Measurements from ENCODE around the gene SSRP1. TPM values are rescaled to one million over a fixed set of nuclear protein-coding genes. Genes with fewer than 3 reads are reported as not detected.
"Not testable (repeated sequence)": the region's sequence is repeated elsewhere in the genome, so short reads cannot be mapped to it uniquely, and the experiment has no call there.

Gene SSRP1
- total and polyA plus RNA-seq, 9 donors, result 64.3 to 135 (median 107) TPM

DNA sequence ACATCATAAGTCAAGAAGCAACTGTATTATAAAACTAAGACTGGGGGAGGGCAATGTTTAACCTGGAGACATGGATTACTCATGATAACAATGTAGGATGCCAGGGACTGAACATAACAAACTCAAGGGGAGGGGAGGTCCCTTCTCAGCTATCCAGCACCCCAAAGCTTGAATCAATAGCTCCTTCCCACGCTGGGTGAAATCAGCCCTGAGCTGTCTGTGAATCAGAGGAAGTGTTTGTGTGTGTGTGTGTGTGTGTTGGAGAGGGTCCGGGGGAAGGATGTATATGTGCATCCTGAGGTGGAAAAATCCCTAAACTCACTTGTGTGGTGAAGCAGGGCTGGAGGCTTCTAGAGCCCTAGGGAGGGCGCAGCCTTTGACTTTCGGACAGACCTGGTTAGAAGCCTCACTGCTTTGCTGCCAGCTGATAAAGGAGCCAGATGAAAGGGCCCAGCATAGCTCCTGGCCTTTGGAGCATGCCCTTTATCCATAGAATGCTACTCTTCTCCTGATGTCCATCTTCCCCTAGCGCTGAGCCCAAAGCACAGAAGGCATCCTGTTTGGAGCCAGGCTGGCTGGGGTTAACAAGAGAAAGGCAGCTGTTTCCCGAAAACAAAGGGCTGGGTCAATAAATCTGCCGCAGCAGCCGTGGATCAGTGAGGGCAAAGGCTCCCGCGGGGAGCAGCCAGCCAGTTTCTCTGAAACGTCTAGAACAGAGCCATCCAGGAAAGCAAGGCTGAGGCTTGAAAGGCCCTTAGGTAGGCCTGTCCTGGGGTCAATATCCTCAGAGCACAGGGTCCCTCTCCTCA is 46.7 kb downstream of the SSRP1 start:
- DNase-seq, result no peak
- Histone ChIP-seq H3K27me3 (ENCODE audit: control insufficient read depth, insufficient read depth, low read length) (no peaks in the 10 kb centered on the region), H3K4me1 (ENCODE audit: control insufficient read depth, insufficient read depth, low read length) (peaks cover 22% of the 10 kb centered on the region), H3K9me3 (replicated peaks; ENCODE audit: control insufficient read depth, low read depth, low read length) (no peaks in the 10 kb centered on the region), H3K36me3 (ENCODE audit: control insufficient read depth, insufficient read depth, low read length) (no peaks in the 10 kb centered on the region), H3K4me3 (ENCODE audit: low read length) (no peak overlapping the region), H3K27ac (ENCODE audit: low read length) (peak overlapping the region; percentile 18)
- 12% methylated on average over 9 of the region's 11 CpGs for WGBS (ENCODE audit: insufficient coverage)

DNA sequence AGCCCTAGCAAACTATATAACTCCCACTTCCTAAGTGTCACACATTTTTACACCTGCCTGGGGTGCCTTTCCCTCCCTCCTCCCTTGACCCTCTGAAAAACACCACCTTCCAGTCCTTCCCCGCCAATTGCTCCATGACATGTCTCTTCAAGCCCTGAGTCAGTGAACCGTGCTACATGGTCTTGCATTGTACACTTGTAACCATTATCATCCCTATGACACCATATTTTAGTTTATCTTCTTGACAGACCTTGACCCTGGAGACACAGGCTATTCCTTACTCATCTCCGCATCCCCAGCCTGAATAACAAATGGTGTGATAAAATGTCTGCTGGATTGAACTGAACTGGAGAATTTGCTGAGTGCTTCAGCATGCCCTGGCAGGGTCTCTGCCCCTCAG is 47.8 kb downstream of the SSRP1 start:
- Histone ChIP-seq H3K4me3 (ENCODE audit: low read length) (no peak overlapping the region), H3K36me3 (ENCODE audit: control insufficient read depth, insufficient read depth, low read length) (no peaks in the 10 kb centered on the region), H3K4me1 (ENCODE audit: control insufficient read depth, insufficient read depth, low read length) (peaks cover 11% of the 10 kb centered on the region), H3K9me3 (replicated peaks; ENCODE audit: control insufficient read depth, low read depth, low read length) (no peaks in the 10 kb centered on the region), H3K27ac (ENCODE audit: low read length) (no peak overlapping the region), H3K27me3 (ENCODE audit: control insufficient read depth, insufficient read depth, low read length) (no peaks in the 10 kb centered on the region)
- DNase-seq, result no peak
- 89% methylated on average over 2 of the region's 3 CpGs for WGBS (ENCODE audit: insufficient coverage)

DNA sequence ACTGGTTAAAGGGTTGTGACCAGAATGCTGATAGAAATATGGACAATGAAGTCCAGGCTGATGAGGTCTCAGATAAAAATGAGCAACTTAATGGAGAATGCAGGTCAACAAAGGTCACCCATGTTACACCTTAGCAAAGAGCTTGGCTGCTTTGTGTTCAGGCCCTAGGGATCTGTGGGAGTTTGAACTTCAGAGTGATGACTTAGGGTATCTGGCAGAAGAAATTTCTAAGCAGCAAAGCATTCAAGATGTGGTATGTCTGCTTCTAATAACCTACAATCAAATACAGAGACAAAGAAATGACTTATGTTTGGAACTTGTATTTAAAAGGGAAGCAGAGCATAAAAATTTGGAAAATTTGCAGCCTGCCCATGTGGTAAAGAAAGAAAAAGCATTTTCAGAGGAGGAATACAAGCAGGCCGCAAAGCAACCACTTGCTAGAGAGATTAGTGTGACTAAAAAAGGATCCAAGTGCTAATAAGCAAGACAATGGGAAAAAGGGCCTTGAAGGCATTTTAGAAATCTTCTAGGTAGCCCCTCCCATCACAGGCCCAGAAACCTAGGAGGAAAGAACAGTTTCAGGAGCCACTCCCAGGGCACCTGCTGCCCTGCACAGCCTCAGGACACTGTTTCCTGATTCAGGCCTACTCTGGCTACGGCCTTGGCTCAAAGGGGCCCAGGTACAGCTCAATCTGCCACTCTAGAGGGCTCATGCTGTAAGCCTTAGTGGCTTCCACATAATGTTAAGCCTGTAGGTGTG is 52.3 kb downstream of the SSRP1 start:
- no peaks in the 10 kb centered on the region for H3K27me3 ChIP-seq (ENCODE audit: control insufficient read depth, insufficient read depth, low read length)
- DNase-seq, result no peak
- H3K4me3 ChIP-seq (ENCODE audit: low read length), result no peak overlapping the region
- no peaks in the 10 kb centered on the region for H3K36me3 ChIP-seq (ENCODE audit: control insufficient read depth, insufficient read depth, low read length)
- H3K4me1 ChIP-seq (ENCODE audit: control insufficient read depth, insufficient read depth, low read length), result no peaks in the 10 kb centered on the region
- no peak overlapping the region for H3K27ac ChIP-seq (ENCODE audit: low read length)
- WGBS (ENCODE audit: insufficient coverage), result 67% methylated on average over 2 of the region's 2 CpGs
- no peaks in the 10 kb centered on the region for H3K9me3 ChIP-seq (replicated peaks; ENCODE audit: control insufficient read depth, low read depth, low read length)

DNA sequence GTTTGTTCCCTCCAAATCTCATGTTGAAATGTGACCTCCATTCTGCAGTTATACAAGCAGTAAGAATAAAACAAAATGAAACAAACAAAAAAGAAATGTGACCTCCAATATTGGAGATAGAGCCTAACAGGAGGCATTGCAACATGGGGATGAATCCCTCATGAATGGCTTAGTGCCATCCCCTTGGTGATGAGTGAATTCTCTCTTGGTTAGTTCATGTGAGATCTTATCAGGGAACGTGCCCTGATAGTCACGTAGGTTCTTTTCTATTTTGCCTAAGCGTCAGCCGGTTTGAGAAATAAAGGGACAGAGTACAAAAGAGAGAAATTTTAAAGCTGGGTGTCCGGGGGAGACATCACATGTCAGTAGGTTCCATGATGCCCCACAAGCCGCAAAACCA is 54.1 kb downstream of the SSRP1 start:
- H3K4me1 ChIP-seq (ENCODE audit: control insufficient read depth, insufficient read depth, low read length), result peaks cover 16% of the 10 kb centered on the region
- H3K9me3 ChIP-seq (replicated peaks; ENCODE audit: control insufficient read depth, low read depth, low read length); H3K4me3 ChIP-seq (ENCODE audit: low read length); H3K27me3 ChIP-seq (ENCODE audit: control insufficient read depth, insufficient read depth, low read length); DNase-seq; H3K36me3 ChIP-seq (ENCODE audit: control insufficient read depth, insufficient read depth, low read length); H3K27ac ChIP-seq (ENCODE audit: low read length): not testable (repeated sequence)
- WGBS (ENCODE audit: insufficient coverage), result 96% methylated on average over 4 of the region's 6 CpGs

DNA sequence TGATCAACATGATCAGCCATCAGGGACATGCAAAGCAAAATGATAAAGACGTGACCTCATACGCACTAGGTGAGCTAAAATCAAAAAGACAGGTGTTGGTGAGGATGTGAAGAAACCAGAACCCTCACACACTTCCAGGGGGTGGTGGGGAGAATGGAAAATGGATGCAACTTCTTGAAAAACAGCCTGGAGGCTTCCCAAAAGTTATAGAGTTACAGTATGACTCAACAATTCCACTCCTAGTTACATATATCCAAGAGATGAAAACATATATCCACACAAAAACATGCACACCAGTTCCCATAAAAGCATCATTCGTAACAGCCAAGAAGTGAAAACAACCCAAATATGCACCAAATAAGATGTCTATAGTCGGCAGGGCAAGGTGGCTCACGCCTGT is 56.6 kb downstream of the SSRP1 start:
- Histone ChIP-seq H3K4me3 (ENCODE audit: low read length) (no peak overlapping the region), H3K27ac (ENCODE audit: low read length) (no peak overlapping the region), H3K27me3 (ENCODE audit: control insufficient read depth, insufficient read depth, low read length) (no peaks in the 10 kb centered on the region), H3K36me3 (ENCODE audit: control insufficient read depth, insufficient read depth, low read length) (no peaks in the 10 kb centered on the region), H3K9me3 (replicated peaks; ENCODE audit: control insufficient read depth, low read depth, low read length) (no peaks in the 10 kb centered on the region), H3K4me1 (ENCODE audit: control insufficient read depth, insufficient read depth, low read length) (peaks cover 19% of the 10 kb centered on the region)
- 67% methylated on average over 2 of the region's 5 CpGs for WGBS (ENCODE audit: insufficient coverage)
- DNase-seq, result peak; percentile 61

DNA sequence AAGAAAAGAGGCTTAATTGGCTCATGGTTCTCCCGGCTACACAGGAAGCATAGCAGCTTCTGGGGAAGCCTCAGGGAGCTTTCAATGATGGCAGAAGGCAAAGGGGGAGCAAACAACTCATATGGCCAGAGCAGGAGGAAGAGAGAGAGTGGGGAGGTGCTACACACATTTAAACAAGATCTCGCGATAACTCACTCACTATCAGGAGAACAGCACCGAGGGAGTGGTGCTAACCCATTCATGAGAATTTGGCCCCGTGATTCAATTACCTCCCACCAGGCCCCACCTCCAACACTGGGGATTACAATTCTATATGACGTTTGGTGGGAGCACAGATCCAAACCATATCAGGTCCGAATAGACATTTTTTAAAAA is 57.0 kb downstream of the SSRP1 start:
- no peaks in the 10 kb centered on the region for H3K36me3 ChIP-seq (ENCODE audit: control insufficient read depth, insufficient read depth, low read length)
- H3K4me3 ChIP-seq (ENCODE audit: low read length), result no peak overlapping the region
- peaks cover 19% of the 10 kb centered on the region for H3K4me1 ChIP-seq (ENCODE audit: control insufficient read depth, insufficient read depth, low read length)
- WGBS (ENCODE audit: insufficient coverage), result no CpG with 5 or more reads among the region's 7 CpGs
- H3K27ac ChIP-seq (ENCODE audit: low read length), result no peak overlapping the region
- H3K9me3 ChIP-seq (replicated peaks; ENCODE audit: control insufficient read depth, low read depth, low read length), result peaks cover under 1% of the 10 kb centered on the region
- H3K27me3 ChIP-seq (ENCODE audit: control insufficient read depth, insufficient read depth, low read length), result no peaks in the 10 kb centered on the region
- DNase-seq, result no peak

DNA sequence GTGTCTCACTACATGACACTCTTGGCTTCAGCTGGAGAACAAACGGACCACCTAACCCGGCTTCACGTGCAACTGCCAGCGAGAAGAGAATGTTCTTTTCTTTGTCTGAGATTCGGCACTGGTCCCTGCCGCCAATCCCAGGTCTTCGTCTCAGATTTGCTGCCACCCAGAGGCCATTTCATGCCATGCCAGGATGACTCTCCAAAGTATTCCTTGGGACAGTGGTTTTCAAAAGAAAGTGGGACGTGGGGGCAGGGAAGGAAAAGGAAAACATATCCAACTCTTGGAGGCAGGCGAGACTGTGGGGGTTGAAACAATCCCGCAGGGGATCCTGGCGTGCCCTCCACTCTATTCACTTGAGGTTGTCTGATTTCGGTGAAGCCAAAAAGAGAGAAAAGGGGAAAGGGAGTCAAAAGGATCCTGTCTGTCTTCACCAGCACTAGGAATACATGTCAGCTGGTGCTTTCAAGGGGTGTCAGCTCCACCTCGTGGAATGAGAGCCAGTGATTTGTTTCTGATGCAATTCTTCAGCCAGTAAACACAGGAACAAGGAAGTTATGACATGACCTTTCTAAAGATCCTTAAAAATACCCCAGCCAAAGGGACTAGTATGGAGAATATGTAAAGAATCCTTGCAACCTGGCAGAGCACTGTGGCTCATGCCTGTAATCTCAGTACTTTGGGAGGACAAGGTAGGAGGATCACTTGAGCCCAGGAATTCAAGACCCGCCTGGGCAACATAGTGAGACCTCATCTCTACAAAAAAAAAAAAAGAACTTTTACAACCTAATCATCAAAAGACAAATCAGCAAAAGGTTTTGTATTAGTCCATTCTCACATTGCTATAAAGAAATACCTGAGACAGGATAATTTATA is 57.6 kb downstream of the SSRP1 start:
- Histone ChIP-seq H3K4me3 (ENCODE audit: low read length) (no peak overlapping the region), H3K27ac (ENCODE audit: low read length) (peak overlapping the region; percentile 71), H3K36me3 (ENCODE audit: control insufficient read depth, insufficient read depth, low read length) (no peaks in the 10 kb centered on the region), H3K9me3 (replicated peaks; ENCODE audit: control insufficient read depth, low read depth, low read length) (peaks cover 7% of the 10 kb centered on the region), H3K4me1 (ENCODE audit: control insufficient read depth, insufficient read depth, low read length) (peaks cover 19% of the 10 kb centered on the region), H3K27me3 (ENCODE audit: control insufficient read depth, insufficient read depth, low read length) (no peaks in the 10 kb centered on the region)
- DNase-seq, result peak; percentile 82
- 1% methylated on average over 12 of the region's 14 CpGs for WGBS (ENCODE audit: insufficient coverage)

DNA sequence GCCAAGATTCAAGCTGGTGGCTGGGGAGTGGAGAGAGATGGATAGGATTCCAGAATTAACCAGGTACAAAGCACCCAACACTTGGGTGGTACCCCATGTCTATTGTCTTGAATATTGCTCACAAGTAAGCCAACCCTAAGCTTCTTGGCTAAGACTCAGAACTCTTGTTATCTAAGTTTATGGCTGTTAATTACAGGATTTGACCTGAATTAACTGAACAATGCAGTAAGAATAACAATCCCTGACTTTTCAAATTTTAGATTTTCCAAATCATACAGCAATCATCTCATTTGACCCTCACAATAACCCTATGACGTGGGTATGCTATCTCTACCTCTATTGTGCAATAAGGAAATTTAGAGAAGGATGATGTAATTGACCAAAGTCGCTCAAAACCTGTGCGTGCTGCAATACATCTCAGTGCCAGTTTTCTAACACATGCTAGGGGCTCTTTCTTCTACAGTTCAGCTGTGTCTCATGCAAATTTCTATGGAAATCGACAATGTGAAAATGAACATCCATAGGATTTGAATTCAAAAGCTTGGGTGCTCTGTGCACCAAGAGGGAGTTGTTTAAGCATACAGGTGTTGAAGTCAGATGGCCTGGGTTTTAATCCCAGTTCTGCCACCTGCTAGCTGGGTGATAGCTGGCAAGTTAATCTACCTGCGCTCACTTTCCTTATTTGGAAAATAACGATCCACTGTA is 58.6 kb downstream of the SSRP1 start:
- H3K9me3 ChIP-seq (replicated peaks; ENCODE audit: control insufficient read depth, low read depth, low read length), result peaks cover 9% of the 10 kb centered on the region
- DNase-seq, result no peak
- no peaks in the 10 kb centered on the region for H3K27me3 ChIP-seq (ENCODE audit: control insufficient read depth, insufficient read depth, low read length)
- peaks cover 19% of the 10 kb centered on the region for H3K4me1 ChIP-seq (ENCODE audit: control insufficient read depth, insufficient read depth, low read length)
- peak overlapping the region; percentile 71 for H3K27ac ChIP-seq (ENCODE audit: low read length)
- no peak overlapping the region for H3K4me3 ChIP-seq (ENCODE audit: low read length)
- no peaks in the 10 kb centered on the region for H3K36me3 ChIP-seq (ENCODE audit: control insufficient read depth, insufficient read depth, low read length)
- WGBS (ENCODE audit: insufficient coverage), result no CpG with 5 or more reads among the region's 6 CpGs

DNA sequence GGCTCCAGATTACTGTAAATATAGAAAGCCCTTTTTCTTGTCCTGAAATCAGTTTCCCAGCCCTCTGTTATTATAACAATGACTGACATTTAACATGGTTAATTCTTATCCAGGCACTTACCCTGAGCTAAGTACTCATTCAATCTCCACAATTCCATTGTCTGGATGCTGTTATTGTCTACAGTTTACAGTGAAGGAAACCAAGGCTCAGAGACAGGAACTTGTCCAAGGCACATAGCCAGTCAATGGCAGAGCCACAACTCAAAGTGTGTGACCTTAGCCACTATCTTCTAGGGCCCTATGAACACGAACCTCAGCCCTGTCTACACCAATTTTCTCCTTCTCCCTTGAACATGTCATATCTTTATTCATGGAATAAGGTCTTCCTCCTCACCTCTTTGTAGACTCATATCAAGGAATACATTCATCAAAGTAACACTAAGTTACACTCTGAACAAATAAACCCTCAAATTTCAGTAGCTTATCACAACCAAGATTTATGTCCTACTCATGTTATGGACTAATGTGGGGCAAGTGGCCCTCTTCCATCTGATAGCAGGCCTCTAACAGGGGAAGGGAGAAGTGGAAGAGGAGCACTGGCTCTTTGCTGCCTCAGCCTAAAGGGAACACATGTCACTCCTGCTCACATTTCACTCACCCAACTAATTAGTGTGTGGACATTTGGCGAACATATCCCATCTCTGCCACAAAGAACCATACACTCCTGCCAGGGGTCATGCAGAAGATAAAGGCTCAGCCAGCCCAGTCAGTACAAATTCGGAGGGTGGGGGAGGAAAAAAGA is 59.3 kb downstream of the SSRP1 start:
- H3K36me3 ChIP-seq (ENCODE audit: control insufficient read depth, insufficient read depth, low read length), result no peaks in the 10 kb centered on the region
- peak overlapping the region; percentile 53 for H3K27ac ChIP-seq (ENCODE audit: low read length)
- DNase-seq, result no peak
- H3K4me3 ChIP-seq (ENCODE audit: low read length), result no peak overlapping the region
- H3K9me3 ChIP-seq (replicated peaks; ENCODE audit: control insufficient read depth, low read depth, low read length), result peaks cover 9% of the 10 kb centered on the region
- 38% methylated on average over 1 of the region's 3 CpGs for WGBS (ENCODE audit: insufficient coverage)
- no peaks in the 10 kb centered on the region for H3K27me3 ChIP-seq (ENCODE audit: control insufficient read depth, insufficient read depth, low read length)
- peaks cover 19% of the 10 kb centered on the region for H3K4me1 ChIP-seq (ENCODE audit: control insufficient read depth, insufficient read depth, low read length)

Measured in muscle of leg (tissue), 11 donors.